Upper lobe of left lung (tissue), 4 donors: ENCODE data around the gene CNKSR2.

ENCODE experiments used
- CTCF ChIP-seq, 6 experiments: fragments of 450-650 bp in 4 of 6; fragments of 200-600 bp in 2 of 6; sonication (generic) in 2 of 6; IDR thresholded peaks; one replicate each; pipeline ENCODE4 v1.5.1; 2016 to 2019; ENCODE audit warnings: antibody characterized with exemption in 6 of 6
- POLR2AphosphoS5 ChIP-seq, 2 donors: sonication (generic); formaldehyde crosslinking; IDR thresholded peaks; one replicate each; pipeline ENCODE4 v1.5.1; 2017; ENCODE audit warnings: antibody characterized with exemption in 2 of 2

GRCh38 chrX:21590012-21590776, 216.0 kb downstream of the CNKSR2 start:
- TF ChIP-seq CTCF (IDR thresholded peaks at IDR 0.05) (no peak), POLR2AphosphoS5 (IDR thresholded peaks at IDR 0.05) (no peak)
